ENCODE data around the gene SNX11. TPM values are rescaled to one million over a fixed set of nuclear protein-coding genes. Genes with fewer than 3 reads are reported as not detected.
A peak's percentile ranks its signal among the peaks of the same experiment; 100 is the strongest.

The SNX11 gene
- total RNA-seq, 1 experiment from 2014 or later: 28.1 TPM

DNA sequence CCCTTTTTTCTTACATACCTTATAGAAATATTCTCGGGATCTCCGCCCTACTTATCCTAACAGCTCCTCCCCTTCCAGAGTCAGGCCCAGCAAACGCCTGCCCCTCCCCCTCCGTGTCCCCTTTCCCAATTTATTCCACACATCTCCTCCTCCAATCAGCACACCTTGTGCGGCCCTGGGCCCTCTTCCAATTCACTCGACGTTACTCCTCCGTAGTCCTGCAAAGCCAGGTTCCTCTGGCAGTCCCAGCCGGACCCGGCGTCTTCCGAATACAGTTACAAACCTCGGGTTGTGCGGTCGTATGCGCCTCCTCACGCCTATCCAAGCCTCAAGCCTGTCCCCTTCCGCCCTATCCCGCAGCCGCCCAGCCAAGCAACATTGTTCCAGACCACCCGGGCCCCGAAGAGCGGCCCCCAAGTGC, 7.0 kb upstream of the SNX11 start:
- no peak for TF ChIP-seq TCF7L2 (IDR thresholded peaks at IDR 0.05; ENCODE audit: low read depth, low read length)
- TF ChIP-seq, protein P1, sequence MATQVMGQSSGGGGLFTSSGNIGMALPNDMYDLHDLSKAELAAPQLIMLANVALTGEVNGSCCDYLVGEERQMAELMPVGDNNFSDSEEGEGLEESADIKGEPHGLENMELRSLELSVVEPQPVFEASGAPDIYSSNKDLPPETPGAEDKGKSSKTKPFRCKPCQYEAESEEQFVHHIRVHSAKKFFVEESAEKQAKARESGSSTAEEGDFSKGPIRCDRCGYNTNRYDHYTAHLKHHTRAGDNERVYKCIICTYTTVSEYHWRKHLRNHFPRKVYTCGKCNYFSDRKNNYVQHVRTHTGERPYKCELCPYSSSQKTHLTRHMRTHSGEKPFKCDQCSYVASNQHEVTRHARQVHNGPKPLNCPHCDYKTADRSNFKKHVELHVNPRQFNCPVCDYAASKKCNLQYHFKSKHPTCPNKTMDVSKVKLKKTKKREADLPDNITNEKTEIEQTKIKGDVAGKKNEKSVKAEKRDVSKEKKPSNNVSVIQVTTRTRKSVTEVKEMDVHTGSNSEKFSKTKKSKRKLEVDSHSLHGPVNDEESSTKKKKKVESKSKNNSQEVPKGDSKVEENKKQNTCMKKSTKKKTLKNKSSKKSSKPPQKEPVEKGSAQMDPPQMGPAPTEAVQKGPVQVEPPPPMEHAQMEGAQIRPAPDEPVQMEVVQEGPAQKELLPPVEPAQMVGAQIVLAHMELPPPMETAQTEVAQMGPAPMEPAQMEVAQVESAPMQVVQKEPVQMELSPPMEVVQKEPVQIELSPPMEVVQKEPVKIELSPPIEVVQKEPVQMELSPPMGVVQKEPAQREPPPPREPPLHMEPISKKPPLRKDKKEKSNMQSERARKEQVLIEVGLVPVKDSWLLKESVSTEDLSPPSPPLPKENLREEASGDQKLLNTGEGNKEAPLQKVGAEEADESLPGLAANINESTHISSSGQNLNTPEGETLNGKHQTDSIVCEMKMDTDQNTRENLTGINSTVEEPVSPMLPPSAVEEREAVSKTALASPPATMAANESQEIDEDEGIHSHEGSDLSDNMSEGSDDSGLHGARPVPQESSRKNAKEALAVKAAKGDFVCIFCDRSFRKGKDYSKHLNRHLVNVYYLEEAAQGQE (IDR thresholded peaks at IDR 0.05; ENCODE audit: insufficient read depth in 1 of 2, low read depth in 2 of 2, low read length in 1 of 2): no peak
- TF ChIP-seq, protein P2, sequence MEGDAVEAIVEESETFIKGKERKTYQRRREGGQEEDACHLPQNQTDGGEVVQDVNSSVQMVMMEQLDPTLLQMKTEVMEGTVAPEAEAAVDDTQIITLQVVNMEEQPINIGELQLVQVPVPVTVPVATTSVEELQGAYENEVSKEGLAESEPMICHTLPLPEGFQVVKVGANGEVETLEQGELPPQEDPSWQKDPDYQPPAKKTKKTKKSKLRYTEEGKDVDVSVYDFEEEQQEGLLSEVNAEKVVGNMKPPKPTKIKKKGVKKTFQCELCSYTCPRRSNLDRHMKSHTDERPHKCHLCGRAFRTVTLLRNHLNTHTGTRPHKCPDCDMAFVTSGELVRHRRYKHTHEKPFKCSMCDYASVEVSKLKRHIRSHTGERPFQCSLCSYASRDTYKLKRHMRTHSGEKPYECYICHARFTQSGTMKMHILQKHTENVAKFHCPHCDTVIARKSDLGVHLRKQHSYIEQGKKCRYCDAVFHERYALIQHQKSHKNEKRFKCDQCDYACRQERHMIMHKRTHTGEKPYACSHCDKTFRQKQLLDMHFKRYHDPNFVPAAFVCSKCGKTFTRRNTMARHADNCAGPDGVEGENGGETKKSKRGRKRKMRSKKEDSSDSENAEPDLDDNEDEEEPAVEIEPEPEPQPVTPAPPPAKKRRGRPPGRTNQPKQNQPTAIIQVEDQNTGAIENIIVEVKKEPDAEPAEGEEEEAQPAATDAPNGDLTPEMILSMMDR (IDR thresholded peaks at IDR 0.05): no peak
- Histone ChIP-seq H3K4me3 (ENCODE audit: low read depth in 2 of 2, low read length in 2 of 2) (peak overlapping the region; percentile 66 to 78), H3K9me3 (ENCODE audit: control insufficient read depth, insufficient read depth, low read depth, low read length) (no peaks in the 10 kb centered on the region), H3K36me3 (ENCODE audit: control insufficient read depth, insufficient read depth, low read length) (peaks cover 4% of the 10 kb centered on the region; the same call in 1 of the 2 replicates), H3K27ac (ENCODE audit: low read length) (peak overlapping the region; percentile 86), H3K27me3 (ENCODE audit: control insufficient read depth, insufficient read depth, low read length) (no peaks in the 10 kb centered on the region), H3K4me1 (ENCODE audit: control insufficient read depth, insufficient read depth, low read length) (peaks cover 13% of the 10 kb centered on the region)
- peak; percentile 12 for DNase-seq (ENCODE audit: low read depth, low spot score)
- CTCF ChIA-PET: no interaction called here
- in situ Hi-C loops (cut with HindIII; ENCODE audit: low pct_unique_long_range_greater_than_20kb, low sequenced_read_pairs): no loop called here
- no TSS peak for BruUV-seq (replicated peaks)
- POLR2A ChIA-PET: interaction anchor here (0.7 kb wide), 1 partner anchor 228 kb away, joined by 6 read pairs; no protein-coding TSS in a partner anchor
- ATAC-seq: peak; percentile 46
- intact Hi-C loops (cut with micrococcal nuclease; ENCODE audit: unreplicated experiment): no loop called here

DNA sequence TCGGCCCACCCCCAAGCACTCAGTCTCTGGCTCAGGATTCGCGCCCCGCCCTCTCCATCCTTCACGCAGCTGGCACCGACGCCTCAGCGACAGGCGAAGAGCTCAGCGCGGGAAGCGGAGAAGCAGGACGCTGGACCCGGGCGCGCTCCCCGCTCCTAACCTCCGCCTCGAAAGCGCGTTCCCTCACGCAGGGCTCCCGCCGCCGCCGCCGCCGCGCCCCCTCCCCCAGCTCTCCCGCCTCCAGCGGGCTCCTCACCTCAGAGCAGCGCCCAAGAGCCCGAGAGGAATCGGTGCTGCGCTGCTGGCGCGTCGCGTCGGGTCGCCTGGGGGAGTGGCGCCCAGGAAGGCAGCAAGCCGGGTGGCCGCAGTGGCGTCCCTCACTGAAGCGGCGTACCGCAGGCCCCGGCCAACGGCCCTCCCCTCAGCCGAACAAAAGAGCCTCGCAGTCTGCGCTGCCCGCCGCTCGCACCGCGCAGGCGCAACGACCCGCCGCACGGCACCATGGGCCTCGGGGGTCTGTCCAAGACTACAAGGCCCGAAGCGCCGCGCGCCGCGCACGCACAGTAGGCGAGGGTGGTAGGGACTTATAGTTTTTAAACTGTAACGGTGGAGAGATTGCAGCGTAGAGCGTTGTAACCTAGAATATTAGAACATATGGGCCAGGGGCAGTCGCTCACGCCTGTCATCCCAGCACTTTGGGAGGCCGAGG, 6.4 kb upstream of the SNX11 start, which contains the start of gene CBX1:
Gene CBX1 (minus strand): TSS at position 467 of the 709 bp plus-strand sequence. CDS start 24,474 bp downstream, outside the sequence.
- BruUV-seq (replicated peaks): no TSS peak
- POLR2A ChIA-PET: interaction anchor here (0.6 to 0.7 kb wide), 2 partner anchors 126 to 228 kb away, joined by 3 to 6 read pairs; no protein-coding TSS in a partner anchor

More for the DNA sequence above, 6.4 kb upstream of the SNX11 start, which contains the start of gene CBX1:
- peak within 1 kb of the TSS; percentile 86 for H3K27ac ChIP-seq (ENCODE audit: low read length)
- H3K4me1 ChIP-seq (ENCODE audit: control insufficient read depth, insufficient read depth, low read length): peaks cover 13% of the 10 kb centered on the region
- intact Hi-C loops (cut with micrococcal nuclease; ENCODE audit: unreplicated experiment): no loop called here
- peak within 1 kb of the TSS; percentile 66 to 78 for H3K4me3 ChIP-seq (ENCODE audit: low read depth in 2 of 2, low read length in 2 of 2)
- no peaks in the 10 kb centered on the region for H3K9me3 ChIP-seq (ENCODE audit: control insufficient read depth, insufficient read depth, low read depth, low read length)
- peak; percentile 24; the same call in 1 of the 2 replicates for TF ChIP-seq TCF7L2 (IDR thresholded peaks at IDR 0.05; ENCODE audit: low read depth, low read length)
- 0 out of 2 replicates have a peak, but pooled peaks have one; percentile 75 for TF ChIP-seq POLR2AphosphoS5 (IDR thresholded peaks at IDR 0.05; ENCODE audit: low read depth, low read length)
- TF ChIP-seq, protein P2 (IDR thresholded peaks at IDR 0.05): no peak
- 0 out of 2 replicates have a peak, but pooled peaks have one; percentile 41 for TF ChIP-seq SIN3A (IDR thresholded peaks at IDR 0.05; ENCODE audit: borderline replicate concordance, insufficient read depth, low read depth, low read length)
- TF ChIP-seq, protein P1 (IDR thresholded peaks at IDR 0.05; ENCODE audit: insufficient read depth in 1 of 2, low read depth in 2 of 2, low read length in 1 of 2): no peak
- CTCF ChIA-PET: no interaction called here
- no peaks in the 10 kb centered on the region for H3K27me3 ChIP-seq (ENCODE audit: control insufficient read depth, insufficient read depth, low read length)
- ATAC-seq: peak; percentile 98
- in situ Hi-C loops (cut with HindIII; ENCODE audit: low pct_unique_long_range_greater_than_20kb, low sequenced_read_pairs): no loop called here
- DNase-seq (ENCODE audit: low read depth, low spot score): peak; percentile 72
- peaks cover 4% of the 10 kb centered on the region; the same call in 1 of the 2 replicates for H3K36me3 ChIP-seq (ENCODE audit: control insufficient read depth, insufficient read depth, low read length)
